GM18867 (cell line): Measurements from ENCODE around the gene ECI1.
"Not testable (repeated sequence)": the region's sequence is repeated elsewhere in the genome, so short reads cannot be mapped to it uniquely, and the experiment has no call there.

Experiments
- ATAC-seq: cut with Tn5 transposase; IDR thresholded peaks from one replicate; pipeline ENCODE4 v1.9.1; 2021; ENCODE audit warnings: mild to moderate bottlenecking, moderate library complexity; ENCODE audit not compliant: unreplicated experiment

ECI1 gene

DNA sequence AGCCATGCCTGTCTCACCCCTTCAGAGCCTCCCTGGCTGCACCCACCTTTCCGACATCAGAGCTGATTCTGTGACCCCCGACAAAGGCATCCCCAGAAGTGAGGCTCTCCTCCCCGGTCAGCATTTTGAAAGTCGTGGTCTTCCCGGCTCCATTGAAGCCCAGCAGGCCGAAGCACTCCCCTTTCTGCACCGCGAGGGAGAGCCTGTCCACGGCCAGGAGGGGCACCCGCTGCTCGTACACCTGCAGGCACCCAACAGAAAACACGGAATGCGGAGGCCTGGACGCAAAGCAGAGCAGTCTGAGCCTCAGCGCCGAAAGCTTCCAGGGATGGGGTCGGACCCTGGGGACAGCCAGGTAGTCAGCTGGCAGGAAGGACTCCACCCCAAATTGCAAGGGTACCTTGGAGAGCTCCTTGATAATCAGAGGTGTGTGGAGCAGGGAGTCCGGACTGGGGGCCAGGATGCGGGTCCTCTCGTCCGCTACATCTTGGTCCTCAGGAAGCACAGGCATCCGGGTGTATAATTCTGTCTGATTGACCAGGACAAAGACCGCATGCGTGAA is 29.7 kb upstream of the ECI1 start:
- no peak for ATAC-seq

DNA sequence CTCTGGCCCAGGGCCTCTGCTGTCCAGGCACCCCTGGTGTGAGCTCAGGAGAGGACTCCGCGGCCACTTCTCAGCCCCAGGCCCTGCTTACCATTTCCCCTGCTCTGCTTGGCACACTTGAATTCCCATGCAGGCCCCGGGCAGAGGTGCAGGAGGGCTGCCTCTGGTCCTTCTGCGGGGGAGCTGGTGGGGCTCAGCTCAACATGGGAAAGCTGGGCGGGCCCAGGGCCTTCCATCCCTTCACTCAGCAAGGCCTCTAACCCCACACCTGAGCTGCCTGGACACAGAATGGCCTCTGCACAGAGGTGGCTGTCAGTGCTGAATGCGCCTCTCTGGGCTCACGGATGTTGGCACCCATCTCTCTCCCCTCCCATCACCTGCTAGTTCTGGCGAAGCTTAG is 29.1 kb upstream of the ECI1 start:
- no peak for ATAC-seq

DNA sequence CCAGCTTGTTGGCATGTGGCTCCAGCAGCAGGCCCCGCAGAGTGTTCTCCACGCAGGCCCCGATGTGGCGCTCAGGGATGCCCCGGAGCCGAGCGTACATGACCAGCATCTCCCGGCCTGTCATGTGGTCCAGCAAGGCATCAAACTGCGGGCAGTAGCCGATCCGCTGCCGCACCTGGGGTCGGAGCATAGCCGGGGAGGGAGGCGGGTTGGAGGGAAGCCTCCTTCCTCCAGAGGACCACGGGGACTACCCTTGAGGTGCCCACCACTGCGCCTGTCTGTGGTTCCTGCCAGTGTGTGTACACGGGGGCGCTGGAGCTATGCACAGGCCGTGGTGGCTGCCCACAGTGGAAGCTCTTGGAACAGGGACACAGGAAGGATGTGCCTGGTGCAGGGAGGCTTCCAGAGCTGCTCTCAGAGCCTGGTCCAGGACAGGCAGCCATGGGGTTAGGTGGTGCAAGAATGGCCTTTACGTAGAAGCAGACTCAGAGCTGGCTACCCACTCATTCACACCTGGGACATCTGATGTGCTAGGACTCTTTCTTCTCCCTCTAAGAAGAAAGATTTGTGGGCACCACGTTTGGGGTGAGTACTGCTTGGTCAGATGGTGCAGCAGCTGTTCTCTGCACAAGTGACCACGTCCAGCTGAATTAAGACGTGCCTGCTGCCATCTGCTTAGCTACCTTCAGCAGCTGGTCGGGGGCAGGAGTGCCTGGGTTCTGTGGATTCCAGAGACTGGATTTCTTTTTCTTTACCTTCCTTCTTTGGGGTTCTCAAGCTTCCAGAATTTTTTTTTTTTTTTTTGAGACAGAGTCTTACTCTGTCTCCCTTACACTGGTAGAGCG is 27.8 kb upstream of the ECI1 start:
- ATAC-seq: no peak

DNA sequence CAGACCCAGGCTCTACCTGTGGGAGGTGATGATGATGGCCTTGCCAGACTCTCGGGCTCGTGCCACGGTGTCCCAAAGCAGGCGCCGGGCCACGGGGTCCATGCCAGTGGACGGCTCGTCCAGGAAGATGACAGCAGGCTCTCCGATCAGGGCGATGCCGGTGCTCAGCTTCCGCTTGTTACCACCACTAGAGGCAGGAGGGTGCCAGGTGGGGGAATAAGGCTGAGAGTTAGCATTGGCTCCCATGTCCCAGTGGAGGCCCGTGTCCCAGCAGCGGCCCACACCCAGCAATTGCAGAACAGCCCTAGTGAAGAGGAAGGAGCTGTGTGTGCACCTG is 26.9 kb upstream of the ECI1 start:
- no peak for ATAC-seq

DNA sequence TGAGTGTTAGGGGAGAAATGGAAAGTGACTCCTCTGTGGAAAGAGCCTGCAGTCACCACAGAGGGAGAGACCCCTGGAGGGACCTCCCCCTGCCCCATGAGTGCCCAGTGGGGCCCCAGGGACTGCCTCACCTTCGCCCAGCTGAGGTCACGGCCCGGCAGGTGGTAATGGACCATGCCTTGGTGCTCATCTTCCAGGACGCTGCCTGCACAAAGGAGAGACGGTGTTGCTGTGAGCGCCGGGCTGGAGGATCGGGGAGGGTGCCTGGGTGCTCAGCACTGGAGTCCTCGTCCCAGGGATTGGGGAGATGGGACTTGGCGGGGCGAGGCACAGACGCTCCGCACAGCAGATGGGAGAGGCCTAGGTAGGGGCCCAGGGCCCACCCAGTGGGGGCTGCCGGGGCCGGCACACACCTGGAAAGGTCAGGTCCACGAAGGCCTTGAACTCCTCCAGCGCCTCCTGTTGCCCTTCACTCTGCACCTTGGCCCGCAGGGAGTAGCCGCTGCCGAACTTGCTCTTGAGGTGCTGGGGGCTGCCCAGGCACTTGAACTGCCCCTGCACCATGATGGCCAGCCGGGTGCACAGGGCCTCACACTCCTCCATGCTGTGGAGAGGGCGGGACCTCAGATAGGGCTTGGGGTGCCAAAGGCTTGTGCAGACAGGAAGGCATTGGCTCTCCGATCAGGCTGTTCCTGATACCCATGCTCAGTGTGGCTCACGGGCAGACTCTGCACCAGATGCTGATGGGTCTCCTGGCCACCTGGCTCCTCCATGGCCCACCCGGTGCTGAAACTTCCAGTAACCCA is 26.3 kb upstream of the ECI1 start:
- ATAC-seq: no peak

DNA sequence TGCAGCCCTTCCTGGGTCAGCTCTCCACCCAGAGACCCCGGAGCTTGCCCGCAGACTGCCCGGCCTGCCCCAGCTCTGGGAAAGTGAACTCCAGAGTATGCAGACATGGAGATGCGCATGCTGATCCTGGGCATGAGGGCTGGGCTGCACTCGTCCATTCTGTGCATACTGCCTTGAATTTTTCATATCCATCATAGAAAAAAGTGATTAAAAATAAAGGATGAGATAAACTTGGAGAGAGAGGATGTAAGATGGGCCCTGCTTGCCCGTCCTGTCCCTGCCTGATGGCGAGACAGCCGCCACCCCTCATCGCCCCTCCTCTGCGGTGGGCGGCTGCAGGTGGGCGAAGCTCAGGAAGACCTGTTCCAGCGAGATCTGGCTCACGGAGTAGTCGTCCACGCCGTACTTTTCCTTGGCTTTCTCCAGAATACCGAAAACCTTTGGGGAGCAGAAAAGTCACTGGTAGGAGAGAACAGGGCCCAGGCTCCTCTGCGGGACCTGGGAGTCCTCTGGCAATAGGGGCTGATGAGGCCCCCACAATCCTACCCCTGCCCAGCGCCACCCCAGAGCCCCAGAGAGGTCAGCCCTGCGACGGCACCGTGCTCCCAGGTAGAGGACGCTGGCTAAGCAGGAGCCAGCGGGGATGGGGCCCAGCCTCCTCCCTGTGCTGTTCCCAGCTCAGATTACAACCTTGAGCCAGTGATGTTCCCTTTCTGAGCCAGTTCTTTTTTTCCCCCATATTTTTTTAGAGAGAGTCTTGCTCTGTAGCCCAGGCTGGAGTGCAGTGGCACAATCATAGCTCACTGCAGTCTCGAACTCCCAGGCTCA is 25.2 kb upstream of the ECI1 start:
- ATAC-seq: no peak

DNA sequence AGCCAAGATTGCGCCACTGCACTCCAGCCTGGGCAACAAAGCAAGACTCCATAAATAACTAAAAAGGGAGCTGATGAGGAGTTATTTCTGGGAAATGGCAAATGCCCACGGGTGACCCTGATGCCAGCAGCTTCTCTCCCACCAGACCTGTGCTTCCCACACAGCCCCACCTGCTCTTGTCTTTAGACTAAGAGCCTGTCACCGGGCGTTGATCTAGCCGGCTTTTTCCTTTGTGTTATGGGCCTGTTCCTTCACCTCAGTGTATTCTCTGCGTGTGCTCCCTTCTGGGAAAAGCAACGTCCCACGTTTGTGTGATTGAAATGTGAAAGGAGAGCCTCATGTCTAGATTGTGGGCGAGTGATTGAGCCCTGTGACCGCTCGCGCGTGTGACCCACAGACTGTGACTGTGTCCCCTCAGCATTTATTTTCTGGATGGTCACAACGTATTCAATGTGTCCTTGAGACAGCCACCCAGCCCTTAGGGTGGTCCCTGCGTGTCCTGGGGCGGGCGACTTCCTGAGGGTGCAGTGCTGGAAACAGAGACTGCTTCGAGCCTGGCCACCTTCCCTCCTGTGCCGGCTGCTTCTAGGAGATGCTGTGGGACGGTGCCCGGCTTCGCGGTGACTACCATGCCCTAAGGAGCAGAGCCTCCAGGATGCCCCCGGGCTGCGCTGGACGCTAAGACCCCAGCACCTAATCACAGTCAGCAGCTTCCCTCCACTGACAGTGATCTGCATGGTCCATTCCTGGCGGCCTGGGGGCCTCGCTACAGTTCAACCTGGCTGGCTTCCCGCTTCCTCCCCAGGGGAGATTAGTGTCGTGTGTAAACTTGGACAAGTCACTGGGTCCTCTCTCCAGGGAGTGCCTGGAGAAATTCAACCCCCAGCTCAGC is 24.3 kb upstream of the ECI1 start:
- ATAC-seq: no peak

DNA sequence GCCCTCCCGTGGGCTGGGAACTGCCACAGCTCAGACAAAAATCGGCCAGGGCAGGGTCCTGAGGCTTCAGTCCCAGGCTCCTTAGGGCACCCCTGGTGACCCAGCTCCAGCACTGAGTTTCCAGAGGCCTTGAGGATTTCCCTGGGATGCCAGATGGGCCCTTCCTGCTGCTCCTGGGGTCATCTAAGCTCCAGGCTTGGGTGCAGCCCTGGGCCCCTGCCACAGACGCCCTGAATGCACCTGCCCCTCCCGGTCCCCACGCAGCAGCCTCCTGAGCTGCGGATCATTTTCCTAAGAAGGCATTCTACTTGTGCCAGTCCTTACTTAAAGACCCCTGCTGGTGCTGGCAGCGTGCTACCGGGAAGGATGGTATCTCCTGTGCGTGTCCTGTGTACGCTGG is 22.5 kb upstream of the ECI1 start:
- ATAC-seq: no peak

DNA sequence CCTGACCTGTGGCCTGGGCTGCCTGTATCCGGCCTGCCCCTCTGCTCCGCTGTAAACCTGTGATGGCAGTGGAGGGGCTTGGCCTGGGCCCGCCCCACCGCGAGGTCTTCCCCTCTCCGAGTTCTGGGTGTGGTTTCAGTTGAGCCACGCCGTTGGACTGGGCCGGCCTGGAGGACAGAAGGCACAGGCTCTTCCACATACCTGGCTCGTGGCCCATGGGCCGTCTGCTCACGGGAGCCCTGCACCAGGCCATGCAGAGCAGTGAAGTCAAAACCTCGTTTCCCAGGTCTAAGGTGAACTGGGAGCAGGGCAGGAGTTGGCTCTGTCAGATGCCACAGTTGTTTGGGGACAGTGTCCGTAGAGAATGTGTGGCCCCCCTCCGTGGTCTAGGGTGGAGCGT is 22.1 kb upstream of the ECI1 start:
- no peak for ATAC-seq

DNA sequence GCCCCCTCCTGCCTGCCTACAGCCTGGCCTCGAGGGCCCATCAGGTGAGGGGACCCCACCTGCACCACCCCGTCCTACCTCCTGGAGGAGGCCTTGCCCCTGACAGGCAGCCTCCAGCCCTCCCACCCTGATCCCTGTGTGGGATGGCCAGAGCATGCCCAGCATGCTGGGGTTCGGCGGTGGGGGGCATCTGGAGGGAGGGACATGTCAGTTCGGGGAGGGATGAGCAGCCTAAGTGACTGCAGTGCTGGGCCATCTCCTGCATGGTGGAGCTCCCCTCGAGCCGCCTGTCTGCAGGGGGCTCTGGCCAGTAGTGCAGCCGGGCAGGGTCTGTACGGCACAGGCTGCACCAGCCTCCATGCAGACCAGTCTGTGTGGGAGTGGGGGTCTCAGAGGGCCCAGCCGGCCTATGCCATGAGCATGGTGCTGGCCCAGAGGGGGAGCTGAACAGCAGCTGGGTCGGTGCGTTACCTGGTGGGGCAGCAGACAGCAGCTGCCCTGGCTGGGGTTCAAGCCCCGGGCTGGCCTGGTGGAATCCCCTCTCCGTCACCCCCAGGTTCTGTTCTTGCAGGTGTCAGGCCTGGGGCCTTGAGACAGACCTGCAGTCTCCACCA is 20.6 kb upstream of the ECI1 start:
- no peak for ATAC-seq

DNA sequence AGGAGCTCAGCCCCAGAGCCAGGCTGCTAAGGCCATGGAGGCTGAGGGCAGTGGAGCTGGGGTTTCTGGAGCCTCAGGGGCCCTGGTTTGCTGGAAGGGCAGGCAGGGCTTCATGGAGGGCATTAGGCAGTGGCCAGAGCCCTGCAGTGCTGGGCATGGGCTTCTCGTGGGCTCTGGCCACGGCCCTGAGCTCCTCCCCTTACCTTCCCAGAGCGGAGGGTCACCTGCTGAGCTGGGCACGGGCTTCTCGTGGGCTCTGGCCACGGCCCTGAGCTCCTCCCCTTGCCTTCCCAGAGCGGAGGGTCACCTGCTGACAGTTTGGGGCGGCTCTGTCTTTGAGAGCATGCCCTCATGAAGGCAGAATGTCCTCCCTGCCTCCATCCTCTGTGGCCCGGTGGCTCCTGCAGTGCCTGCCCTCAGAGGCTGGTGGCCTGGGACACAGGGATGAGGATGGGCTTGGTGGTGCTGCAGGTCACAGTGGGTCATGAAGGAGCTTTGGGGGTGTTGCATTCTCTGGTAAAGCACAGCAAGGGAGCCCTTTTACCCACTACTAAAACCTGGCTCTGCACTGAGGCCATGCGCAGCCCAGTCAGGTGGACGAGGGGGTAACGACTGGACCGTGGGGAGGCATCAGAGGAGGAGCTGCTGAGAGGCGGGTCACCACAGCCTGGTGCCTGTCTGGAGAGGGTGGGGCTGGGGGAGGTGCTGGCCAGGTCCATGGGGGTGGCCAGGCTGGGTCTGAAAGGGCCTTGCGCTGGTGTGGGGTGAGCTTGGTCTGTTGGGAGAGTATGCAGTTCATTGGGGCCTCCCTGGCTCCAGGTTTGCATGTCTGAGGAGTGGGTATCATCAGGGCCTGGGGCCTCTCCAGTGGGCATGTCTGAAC is 19.4 kb upstream of the ECI1 start:
- no peak for ATAC-seq

DNA sequence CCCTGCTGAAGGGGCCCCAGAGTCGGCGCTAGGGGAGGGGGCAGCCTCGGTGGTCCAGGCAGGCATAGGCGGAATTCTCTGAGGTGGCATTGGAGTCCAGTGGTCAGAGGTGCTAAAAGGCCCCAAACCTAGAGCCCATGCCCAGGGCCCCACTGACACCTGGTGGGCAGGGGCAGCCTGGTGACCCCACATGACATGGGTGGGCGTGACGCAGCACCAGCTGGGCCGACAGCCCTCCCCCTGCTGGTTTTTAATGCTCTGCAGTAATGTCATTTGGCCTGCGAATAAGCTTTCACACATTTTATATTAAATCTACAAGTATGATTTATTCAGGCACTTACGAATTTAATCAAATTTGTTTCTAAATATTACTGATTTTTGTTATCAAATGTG is 18.7 kb upstream of the ECI1 start:
- ATAC-seq: no peak

DNA sequence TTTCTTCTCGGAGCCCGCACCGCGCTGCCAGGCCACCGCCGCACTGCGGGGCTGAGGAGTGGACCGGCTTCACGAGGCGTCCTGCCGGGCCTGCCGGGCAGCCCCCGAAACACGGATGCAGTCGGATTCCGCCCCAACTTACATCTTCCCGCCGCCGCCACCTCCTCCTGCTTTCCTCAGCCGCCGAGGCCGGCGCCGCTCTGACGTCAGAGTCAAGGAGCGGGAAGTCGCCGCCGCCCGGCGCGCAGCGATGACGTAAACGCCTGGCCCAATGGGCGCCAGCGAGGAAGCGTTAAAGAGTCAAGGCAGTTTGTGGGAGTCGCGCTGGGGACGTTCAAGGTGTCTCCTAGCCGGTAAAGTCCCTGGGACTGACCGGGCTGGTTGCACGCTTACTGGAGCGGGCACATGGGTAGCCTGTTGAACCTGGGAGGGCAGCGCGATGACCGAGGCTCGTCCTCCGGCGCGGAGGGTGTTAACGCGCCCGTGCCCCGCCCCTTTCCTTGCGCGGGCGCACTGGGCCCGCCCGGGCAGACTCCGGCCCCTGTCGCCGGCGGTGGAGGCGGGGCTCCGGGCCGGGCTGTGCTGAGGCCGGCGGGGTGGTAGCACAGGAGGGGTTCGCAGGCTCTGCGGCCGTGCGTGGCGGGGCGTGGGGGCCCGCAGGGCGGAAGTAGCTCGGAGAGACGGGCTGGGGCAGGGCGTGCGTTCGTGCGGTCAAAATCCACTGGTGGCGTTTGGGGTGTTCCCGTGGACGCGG is 16.7 kb upstream of the ECI1 start, which contains the start of gene RNPS1:
Gene RNPS1, minus strand, starts transcription at position 214 of the 754 bp plus-strand sequence. CDS start 3,483 bp downstream, outside the sequence.
- ATAC-seq: peak; percentile 79

DNA sequence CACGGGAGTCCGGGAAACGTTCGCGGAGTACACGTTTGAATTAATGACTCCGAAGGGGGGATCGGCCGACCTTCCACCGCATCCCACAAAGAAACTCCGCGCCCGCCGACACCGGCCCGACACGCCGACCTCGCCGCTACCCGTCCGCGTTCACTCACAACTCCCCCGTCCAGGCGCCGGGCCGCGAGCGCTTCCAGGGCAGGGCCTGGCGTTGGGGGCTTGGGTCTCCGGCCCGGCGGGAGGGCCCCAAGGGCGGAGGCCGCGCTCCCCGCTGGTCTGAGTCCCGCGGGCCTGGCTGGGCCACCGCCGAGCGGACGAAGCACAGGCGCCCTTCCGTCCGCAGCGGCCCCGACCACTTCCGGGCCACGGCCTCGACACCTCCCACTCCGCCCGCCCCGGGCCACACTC is 16.1 kb upstream of the ECI1 start:
- peak; percentile 64 for ATAC-seq

DNA sequence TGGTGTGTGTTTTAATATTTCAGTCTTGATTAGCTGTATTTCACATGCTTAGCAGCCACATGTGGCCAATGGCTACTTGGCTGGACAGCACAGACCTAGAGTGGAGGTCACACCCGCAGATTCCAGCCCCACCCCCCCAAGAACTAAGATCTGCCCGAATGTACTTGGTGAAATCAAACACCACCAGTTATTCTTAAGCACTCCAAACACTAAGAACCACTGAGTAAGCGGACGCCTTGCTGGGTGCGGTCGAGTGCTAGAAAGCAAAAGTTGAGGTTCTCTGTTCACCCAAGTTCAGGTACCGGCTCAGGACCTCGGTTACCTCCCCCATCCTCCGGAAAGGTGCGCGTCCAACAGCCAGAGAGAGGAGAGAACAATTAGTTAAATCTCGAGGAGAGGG is 15.5 kb upstream of the ECI1 start:
- ATAC-seq: not testable (repeated sequence)

DNA sequence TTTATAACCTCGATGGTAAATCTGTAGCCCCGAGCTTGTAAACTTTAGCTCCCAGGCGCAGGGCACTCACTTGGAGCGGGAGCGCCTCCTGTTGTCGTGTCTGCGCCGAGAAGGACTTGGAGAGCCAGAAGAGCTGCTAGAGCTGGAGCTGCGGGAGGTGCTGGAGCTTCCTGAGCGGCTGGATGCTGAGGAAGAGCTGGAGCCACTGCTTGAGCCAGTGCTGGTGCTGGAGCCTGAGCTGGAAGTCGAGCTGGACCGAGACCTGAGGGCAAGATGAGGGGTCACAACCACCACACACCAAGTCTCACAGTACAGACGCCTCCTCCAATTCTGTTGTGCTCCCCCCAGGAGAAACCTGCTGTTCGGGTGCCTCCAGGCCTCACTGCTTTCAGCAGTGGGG is 11.6 kb upstream of the ECI1 start:
- ATAC-seq: not testable (repeated sequence)

DNA sequence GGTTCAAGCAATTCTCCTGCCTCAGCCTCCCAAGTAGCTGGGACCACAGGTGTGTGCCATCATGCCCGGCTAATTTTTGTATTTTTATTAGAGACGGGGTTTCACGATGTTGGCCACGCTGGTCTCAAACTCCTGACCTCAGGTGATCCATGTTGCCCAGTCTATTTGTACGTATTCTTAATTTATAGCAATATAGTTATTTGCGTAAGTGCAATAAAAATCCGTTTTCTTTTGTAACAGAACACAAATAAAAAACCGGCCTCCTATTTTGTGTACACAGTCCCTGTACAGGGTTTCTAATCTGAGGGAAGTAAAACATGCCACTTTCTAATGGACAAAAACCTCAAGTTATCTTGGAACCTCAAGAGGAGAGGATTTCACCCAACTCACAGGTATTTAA is 8.9 kb upstream of the ECI1 start:
- ATAC-seq: no peak

DNA sequence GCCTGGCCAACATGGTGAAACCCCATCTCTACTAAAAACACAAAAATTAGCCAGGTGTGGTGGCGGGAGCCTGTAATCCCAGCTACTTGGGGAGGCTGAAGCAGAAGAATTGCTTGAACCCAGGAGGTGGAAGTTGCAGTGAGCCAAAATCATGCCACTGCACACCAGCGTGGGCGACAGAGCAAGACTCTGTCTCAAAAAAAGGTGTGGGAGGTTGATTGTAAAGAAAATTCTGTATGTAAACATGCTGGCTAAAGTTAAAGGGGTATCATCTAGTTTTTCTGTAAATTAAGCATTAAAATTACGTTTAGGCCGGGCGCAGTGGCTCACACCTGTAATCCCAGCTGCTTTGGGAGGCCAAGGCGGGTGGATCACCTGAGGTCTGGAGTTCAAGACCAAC is 7.1 kb upstream of the ECI1 start:
- not testable (repeated sequence) for ATAC-seq
